GM19468 (cell line): ENCODE measurements around the gene AKR1D1.
"Not testable (repeated sequence)": the region's sequence is repeated elsewhere in the genome, so short reads cannot be mapped to it uniquely, and the experiment has no call there.

ENCODE experiments used
- ATAC-seq: cut with Tn5 transposase; IDR thresholded peaks from one replicate; pipeline ENCODE4 v1.9.1; 2021; ENCODE audit warnings: mild to moderate bottlenecking, moderate library complexity, moderate number of reproducible peaks; ENCODE audit not compliant: unreplicated experiment; ENCODE audit errors: extremely low read depth

Gene AKR1D1, protein sequence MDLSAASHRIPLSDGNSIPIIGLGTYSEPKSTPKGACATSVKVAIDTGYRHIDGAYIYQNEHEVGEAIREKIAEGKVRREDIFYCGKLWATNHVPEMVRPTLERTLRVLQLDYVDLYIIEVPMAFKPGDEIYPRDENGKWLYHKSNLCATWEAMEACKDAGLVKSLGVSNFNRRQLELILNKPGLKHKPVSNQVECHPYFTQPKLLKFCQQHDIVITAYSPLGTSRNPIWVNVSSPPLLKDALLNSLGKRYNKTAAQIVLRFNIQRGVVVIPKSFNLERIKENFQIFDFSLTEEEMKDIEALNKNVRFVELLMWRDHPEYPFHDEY

DNA sequence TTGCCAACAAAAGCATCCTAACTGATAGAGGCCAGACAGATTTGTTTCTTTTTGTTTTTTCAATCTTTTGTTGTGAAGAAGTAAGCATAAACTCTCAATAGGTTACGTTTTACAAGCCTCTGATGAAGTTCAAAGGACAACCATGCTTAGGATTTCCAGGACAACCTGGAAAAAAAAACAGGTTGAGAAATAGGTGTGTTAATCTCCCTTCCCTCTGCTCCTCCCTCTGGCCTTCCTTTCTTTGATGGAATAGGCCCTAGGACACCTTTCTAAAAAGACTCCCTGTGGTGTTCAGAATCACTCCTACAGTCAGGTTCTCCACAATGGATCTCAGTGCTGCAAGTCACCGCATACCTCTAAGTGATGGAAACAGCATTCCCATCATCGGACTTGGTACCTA lies at the start of gene AKR1D1:
AKR1D1 (plus strand) TSS at position 264 of the 400 bp plus-strand sequence; CDS start at position 324, 60 bp downstream.
- ATAC-seq, result no peak

DNA sequence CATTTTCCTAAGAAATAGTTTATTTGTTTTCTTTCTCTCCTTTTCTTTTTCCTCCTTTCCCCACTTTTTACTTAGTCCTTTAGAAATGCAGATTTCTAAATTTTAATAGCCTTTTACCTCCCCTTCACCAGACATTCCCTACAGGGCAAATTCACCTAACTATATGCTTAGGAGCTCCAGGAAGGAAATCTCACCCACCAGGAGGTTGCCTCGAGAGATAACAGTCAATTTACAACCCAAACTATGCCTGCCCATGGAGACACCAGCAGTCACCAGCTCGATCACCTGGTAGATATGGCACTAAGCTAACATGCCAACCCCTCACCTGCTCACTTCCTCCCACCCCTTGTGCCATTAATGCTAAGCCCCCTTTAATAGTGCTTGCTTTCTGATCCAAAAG lies 49.2 kb upstream of the AKR1D1 start:
- no peak for ATAC-seq

DNA sequence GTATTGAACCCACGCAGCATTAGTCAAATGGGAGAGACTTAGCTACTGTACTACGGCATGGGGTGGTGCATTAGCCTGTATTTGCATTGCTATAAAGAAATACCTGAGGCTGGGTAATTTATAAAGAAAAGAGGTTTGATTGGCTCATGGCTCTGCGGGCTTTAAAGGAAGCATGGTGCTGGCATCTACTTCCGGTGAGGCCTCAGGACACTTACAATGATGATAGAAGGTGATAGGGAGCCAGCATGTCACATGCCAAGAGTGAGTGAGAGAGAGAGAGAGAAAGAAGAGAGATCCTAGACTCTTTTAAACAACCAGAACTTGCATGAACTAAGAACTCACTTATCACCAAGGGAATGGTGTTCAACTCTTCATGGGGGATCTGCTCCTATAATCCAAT lies 47.1 kb upstream of the AKR1D1 start:
- ATAC-seq, result no peak

DNA sequence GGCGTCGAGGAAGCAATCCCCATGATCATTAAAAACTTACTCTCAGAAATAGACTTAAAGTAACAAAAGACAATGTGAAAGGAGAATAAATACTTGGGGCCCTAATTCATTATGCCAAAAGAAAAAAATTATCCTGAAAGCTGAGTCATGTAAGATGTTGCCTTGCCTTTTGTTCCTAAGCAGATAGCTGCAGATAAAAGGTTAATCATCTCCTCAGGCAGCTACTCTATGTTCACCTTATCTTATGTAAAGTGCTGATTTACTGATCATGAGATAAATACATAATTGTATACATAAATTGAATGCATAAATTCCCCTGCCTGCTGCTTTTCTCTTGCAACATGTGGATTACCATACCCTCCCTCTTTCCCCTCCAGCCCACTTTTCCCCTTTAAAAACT lies 46.3 kb upstream of the AKR1D1 start:
- no peak for ATAC-seq

DNA sequence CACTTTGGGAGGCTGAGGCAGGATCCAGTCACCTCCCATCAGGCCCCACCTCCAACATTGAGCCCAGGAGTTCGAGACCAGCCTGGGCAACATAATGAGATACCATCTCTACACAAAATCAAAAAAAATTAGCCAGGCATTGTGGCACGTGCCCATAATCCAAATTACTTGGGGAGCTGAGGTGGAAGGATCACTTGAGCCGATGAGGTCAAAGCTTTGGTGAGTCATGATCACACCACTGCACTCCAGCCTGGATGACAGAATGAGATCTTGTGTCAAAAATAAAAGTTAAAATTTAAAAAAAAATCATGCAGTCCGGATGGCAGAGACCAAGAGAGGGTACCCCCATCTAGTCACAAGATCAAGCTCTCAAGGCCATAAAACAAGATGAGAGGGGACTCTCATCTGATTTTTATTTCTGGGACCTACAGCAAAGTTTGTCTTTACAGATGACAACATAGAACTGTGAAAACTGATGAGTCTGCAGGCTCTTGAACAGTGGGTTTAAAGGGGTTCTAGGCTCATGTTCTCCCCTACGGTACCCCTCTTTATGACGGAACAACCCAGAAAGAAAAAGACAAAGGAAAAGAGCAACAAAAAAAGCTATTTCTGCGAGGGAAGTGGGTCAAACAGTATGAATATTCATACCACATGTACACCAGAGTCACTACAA lies 45.4 kb upstream of the AKR1D1 start:
- ATAC-seq, result no peak

DNA sequence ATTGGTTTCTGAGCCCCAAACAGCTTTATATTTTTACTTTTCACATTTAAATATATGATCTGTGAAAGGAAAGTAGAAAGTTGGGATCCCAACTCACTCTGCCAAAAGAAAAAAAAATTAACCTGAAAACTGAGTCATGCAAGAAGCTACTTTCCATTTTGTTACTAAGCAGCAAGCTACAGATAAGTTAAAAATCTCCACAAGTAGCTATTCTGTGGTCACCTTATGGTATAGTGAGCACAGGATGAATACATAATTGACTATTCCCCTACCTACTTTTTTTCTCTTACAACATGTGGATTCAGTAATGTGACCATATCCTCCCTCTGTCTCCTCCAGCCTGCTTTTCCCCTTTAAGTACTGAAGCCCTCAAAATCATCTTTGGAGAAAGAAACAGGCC lies 44.1 kb upstream of the AKR1D1 start:
- no peak for ATAC-seq

DNA sequence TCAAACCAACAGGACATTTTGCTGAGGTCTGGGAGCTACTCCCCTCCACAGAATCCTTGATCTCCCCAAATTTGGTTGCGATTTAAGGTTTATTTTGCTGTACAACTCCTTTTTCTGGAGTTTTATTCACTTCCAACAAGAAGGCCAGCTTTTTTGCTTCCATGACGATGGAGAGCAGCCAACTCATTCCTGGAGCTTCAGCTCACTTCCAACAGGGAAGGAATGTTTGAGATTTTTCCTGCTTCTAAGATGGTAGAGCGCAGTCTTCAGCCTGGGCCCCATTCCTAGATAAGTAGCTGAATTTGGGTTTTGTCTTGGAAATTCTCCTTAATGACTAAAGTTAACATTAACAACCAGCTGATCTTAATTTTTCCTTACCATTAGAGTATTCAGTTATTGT lies 43.5 kb upstream of the AKR1D1 start:
- no peak for ATAC-seq

DNA sequence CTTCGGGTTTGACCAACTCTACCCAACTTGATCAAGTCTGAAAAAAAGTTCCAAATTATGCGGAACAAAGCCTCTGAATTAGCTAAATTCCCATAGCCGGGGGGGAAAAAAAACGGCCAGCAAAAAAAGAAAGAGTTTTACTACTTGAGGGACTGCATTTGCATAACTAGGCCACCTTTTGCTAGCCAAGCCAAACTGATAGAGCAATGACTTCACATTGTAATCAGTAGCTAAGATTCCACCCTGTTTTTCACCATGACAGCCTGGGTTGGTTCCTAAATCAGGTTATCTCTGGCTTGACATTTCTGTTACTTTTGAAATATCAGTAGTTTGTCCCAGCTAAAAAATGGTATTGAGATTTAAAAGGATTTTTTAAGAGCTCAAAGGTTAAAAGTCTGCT lies 43.0 kb upstream of the AKR1D1 start:
- no peak for ATAC-seq

DNA sequence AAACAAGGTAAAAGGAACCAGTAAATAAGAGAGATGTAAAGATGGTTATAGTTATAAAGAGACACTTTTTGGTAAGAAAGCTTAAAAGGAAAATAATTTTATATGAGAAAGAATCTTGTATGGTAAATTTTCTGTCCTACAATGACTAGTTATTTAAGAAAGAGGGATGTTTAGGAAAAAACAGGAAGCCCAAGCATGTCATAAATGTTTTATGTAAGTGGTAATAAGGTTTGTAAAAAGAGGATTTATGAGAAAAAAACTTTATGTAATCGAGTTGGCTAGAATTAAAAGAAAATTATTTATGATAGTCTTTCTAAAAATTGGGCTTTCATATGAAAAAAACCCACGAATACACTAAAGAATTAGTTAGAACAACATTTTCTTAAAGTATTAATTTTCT lies 40.1 kb upstream of the AKR1D1 start:
- no peak for ATAC-seq

DNA sequence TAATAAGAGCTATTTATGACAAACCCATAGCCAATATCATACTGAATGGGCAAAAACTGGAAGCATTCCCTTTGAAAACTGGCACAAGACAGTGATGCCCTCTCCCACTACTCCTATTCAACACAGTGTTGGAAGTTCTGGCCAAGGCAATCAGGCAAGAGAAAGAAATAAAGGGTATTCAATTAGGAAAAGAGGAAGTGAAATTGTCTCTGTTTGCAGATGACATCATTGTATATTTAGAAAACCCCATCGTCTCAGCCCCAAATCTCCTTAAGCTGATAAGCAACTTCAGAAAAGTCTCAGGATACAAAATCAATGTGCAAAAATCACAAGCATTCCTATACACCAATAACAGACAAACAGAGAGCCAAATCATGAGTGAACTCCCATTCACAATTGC lies 36.2 kb upstream of the AKR1D1 start:
- ATAC-seq, result not testable (repeated sequence)

DNA sequence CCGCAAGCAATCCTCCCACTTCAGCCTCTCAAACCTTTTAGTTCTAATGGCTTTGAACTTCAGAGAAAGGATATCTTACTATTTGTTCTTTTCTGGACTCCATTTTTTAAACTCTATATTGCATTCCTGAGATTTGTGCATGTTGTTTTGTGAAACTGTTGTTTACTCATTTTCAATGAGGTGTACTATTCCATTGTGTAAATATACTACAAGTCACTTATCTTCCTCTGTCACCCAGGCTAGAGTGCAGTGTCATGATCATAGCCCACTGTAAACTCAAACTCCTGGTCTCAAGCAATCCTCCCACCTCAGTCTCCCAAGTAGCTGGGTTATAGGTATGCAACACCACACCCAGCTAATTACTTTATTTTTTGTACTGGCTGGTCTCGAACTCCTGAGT lies 31.4 kb upstream of the AKR1D1 start:
- ATAC-seq, result no peak

DNA sequence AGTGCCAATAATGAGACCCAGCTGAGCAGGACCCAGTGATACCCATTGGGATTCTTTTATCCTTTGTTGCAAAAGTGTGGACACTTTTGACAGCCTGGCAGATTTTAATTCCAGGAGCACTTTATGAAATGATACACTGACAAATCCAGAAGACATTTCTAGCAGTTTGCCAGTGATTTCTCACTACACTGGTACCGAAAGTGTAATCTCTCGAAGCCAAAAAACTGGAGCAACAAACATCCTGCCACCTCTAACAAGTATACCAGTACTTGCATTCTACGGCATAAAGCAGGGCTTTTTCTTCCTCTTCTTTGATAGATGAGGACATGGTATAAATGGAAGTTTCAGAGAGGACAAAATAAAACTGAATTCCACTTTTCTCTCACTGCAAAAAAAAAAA lies 28.4 kb upstream of the AKR1D1 start:
- ATAC-seq, result no peak

DNA sequence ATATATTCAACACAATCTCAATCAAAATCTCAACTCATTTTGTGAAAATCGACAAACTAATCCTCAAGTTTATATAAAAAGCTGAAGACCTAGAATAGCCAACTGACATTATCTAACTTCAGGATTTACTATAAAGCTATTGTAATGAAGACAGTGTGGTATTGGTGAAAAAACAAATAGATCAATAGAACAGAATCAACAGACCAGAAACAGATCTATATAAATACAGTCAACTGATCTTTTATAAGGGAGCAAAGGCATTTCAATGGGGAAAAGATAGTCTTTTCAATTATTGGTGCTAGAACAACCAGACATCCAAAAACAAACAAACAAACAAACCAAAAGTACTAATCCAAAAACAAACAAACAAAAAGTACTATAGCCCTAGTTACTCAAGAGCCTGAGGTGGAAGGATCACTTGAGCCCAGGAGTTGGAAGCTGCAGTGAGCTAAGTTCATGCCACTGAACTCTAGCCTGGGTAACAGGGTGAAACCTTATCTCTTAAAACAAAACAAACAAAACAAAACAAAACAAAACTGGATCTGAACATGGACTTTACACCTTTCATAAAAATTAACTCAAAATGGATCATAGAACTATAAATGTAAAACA lies 26.6 kb upstream of the AKR1D1 start:
- no peak for ATAC-seq

DNA sequence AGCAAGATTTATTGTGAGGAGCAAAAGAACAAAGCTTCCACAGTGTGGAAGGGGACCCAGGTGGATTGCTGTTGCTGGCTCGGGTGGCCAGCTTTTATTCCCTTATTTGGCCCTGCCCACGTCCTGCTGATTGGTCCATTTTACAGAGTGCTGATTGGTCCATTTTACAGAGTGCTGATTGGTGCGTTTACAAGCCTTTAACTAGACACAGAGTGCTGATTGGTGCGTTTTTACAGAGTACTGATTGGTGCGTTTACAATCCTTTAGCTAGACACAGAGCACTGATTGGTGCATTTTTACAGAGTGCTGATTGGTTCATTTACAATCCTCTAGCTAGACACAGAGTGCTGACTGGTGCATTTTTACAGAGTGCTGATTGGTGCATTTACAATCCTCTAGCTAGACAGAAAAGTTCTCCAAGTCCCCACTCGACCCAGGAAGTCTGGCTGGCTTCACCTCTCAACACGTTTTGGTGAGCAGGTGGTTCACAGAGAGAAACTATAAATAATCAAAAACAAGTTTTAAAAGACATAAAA lies 24.5 kb upstream of the AKR1D1 start:
- ATAC-seq, result not testable (repeated sequence)

DNA sequence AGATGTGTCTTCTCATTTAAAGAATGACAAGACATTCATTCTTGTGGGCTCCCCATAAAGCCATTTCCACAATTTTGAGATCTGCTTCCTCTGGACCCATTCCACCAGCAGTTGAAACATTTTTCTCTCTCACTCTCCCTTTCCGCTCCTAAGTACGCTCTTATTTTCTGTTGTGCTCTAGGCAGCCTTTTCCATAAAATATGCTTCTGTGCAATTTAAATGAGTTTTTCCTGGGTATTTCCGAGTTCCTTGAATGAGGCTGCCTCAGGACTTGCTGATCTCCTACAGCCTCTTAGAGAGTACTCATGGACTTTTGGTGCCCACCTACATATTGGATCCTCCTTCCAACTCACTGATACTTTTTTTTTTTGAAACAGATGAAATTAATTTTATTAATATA lies 23.6 kb upstream of the AKR1D1 start:
- no peak for ATAC-seq

DNA sequence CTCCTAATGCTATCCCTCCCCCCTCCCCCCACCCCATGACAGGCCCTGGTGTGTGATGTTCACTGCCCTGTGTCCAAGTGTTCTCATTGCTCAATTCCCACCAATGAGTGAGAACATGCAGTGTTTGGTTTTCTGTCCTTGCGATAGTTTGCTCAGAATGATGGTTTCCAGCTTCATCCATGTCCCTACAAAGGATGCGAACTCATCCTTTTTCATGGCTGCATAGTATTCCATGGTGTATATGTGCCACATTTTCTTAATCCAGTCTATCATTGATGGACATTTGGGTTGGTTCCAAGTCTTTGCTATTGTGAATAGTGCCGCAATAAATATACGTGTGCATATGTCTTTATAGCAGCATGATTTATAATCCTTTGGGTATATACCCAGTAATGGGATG lies 20.6 kb upstream of the AKR1D1 start:
- not testable (repeated sequence) for ATAC-seq

DNA sequence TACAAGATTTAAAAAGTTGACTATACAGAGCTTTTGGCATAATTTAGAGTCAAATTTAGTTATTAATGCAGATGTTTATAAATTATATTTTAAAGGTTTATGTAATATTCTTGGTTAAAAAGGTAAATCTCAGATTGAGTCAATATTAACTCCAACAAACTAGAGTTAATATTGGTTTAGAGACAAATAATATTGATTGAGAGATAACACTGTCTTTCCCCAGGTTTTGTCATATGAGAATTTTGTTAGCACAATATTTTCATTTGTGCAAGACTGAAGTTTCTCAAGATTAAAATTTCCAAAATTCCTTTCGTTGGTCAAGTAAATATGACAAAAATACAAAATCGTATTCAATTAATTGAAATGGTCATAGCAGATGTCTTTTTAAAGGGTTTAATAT lies 12.9 kb upstream of the AKR1D1 start:
- no peak for ATAC-seq

DNA sequence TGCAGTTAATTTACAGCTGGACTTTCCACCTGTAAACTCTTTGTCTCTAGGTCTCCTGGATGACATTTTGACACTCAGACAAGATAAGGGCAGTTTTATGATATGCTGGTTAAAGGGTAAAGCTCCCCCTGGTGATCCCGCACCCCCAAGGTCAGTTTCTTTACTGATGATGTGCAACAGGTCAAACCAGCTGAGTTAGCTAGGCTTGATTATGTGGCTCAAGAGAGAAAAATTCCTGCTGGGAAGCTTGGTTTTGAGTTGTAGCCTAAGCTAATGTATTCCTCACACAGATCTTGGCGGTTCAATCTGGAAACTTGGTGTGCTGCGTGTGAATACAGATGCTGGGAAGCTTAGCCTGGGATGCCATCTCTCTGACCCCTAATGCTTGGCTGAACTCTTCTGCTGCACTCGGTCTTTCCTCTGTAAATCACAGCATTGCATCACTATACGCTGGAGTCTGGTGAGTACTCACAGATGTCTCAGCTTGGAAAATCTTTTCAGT lies 11.4 kb upstream of the AKR1D1 start:
- ATAC-seq, result no peak

DNA sequence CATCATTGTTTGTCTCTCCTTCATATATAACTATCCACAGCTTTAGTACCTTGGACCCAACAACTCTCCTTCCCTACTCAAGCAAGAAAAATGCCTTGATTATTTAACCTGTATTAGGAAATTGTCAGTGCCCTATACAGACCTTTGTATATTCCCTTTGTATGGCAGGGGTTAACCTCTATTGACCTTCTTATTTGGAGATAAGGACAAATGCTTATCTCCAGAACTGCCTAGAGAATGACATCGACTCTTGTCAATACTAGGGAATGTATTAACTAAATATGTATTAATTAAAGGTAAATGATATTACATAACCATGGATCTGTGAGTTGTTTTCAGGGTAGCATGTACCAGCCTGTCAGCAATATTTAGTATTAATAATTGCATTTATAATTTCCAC lies 10.4 kb upstream of the AKR1D1 start:
- no peak for ATAC-seq

DNA sequence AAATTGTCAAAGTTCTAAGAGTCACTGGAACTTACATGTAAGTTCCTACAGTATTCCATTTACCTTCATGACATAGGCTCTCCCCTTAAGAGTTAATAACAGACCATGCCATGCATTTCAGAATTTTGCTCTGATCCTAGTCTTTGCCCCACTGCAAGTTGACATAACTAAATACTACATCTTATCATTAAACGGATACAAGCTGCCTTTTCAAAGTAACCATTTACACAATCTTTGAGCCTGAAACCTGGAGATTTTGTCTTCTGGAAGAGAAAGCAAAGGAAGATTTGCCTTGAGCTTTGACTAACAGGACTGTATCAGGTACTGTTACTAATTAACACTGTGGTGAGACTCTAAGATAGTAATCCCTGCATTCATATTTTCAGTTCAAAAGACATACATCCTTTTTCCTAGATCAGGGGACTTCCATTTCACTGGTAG lies 9.3 kb upstream of the AKR1D1 start:
- no peak for ATAC-seq

DNA sequence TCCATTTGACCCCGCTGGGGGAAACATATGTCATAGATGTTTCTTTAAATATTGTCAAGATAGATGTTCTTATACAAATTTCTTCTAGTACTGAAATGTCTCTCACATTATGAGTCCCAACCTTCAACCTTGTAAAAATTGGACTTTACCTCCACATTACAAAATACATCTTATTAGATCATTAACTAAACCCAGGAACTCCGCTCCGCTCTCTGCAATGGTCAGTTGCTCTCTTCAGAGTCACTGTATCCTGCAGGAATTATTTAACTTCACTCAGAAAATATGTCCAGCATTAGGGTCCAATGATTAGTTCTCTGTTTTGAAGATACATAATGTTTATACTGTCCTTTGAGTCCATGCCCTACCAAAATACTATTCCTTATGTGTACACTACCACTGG lies 8.5 kb upstream of the AKR1D1 start:
- ATAC-seq, result no peak
